Measurements from ENCODE around the gene GUCA1C. TPM values are rescaled to one million over a fixed set of nuclear protein-coding genes. Genes with fewer than 3 reads are reported as not detected.

GUCA1C gene
- total and polyA plus RNA-seq, 10 of the 15 experiments (the other 5 are each of a cell fraction or from before 2014, with no cell fraction given), result not detected

DNA sequence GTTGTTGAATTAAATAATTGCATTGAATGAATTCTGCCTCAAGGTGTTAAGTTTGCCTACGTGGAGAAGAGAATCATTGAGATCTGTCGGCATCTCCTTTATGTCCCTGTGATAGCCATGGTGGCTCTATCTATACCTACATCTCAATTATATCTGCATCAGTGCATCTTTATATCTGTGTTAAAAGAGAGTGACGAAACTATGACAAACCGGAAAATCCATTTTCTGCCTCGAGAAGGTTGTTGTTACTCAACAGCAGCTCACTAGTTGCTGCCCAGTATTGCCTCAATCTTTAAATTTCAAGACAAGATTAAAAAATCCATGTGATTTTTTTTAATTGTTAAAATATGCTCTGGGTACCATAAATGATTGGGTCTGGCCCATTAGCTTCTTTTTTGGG is 58.7 kb downstream of the GUCA1C start:
- H3K79me2 ChIP-seq (ENCODE audit: control insufficient read depth, insufficient read depth, low read length), result no peaks in the 10 kb centered on the region
- no peaks in the 10 kb centered on the region for H3K27me3 ChIP-seq (replicated peaks in 1 of 2; ENCODE audit: control insufficient read depth in 2 of 2, insufficient read depth in 2 of 2, low read length in 1 of 2)
- FAIRE-seq, result no peak
- H3K36me3 ChIP-seq (ENCODE audit: control insufficient read depth in 2 of 2, insufficient read depth in 2 of 2, low read length in 1 of 2), result no peaks in the 10 kb centered on the region
- no peak overlapping the region for H3K4me3 ChIP-seq
- H3K27ac ChIP-seq (ENCODE audit: control insufficient read depth, insufficient read depth), result no peak overlapping the region
- CTCF ChIA-PET, result no interaction called here
- no peaks in the 10 kb centered on the region for H4K20me1 ChIP-seq (ENCODE audit: control insufficient read depth, insufficient read depth)
- TF ChIP-seq BACH1 (IDR thresholded peaks at IDR 0.05; ENCODE audit: borderline replicate concordance) (no peak), NRF1 (conservative IDR thresholded peaks at IDR 0.05; ENCODE audit: low read depth, low read length) (no peak)
- no peaks in the 10 kb centered on the region for H3K9me3 ChIP-seq (replicated peaks; ENCODE audit: control insufficient read depth, insufficient read depth, low read length)
- 51% methylated on average over 5 of the region's 5 CpGs for WGBS (ENCODE audit: insufficient coverage, insufficient replicate concordance, low lambda C conversion rate, missing lambda C conversion rate)
- no peak overlapping the region for H3K4me2 ChIP-seq (ENCODE audit: control insufficient read depth, insufficient read depth)
- H3K9ac ChIP-seq (ENCODE audit: control insufficient read depth, insufficient read depth, low read length), result no peak overlapping the region
- BruUV-seq (replicated peaks), result no TSS peak
- RAD21 ChIA-PET (ENCODE audit: unreplicated experiment), result no interaction called here
- in situ Hi-C loops (cut with MboI) (no loop called here), intact Hi-C loops (cut with micrococcal nuclease; ENCODE audit: unreplicated experiment) (no loop called here)
- H2AFZ ChIP-seq (ENCODE audit: control insufficient read depth, low read depth, low read length), result no peak overlapping the region
- no peaks in the 10 kb centered on the region for H3K4me1 ChIP-seq (ENCODE audit: control insufficient read depth, insufficient read depth, low read length)
- no peak for ATAC-seq
- POLR2A ChIA-PET, result no interaction called here
- SMC1A ChIA-PET (ENCODE audit: uncharacterized antibody, unreplicated experiment), result no interaction called here
- DNase-seq (ENCODE audit: low read depth, low spot score), result no peak

DNA sequence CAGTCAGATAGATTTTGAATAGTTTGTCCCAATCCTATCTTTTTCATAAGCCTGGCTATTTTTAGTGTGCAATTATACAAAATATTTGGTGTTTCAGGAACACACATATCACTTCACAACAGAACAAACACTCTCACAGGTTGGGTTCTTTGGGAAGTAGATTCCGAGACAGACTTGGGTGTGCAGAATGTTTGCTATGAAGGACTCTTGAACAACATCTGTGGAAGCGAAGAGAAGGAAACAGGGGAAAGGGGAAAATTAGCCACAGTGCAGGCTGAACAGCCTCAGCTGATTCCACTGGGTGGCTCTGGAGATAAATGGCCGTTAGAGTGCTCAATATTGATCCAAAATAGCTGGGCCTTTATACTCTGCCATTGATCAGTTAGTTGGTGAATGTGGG is 61.8 kb downstream of the GUCA1C start:
- Histone ChIP-seq H3K79me2 (ENCODE audit: control insufficient read depth, insufficient read depth, low read length) (no peaks in the 10 kb centered on the region), H3K36me3 (ENCODE audit: control insufficient read depth in 2 of 2, insufficient read depth in 2 of 2, low read length in 1 of 2) (no peaks in the 10 kb centered on the region), H3K4me2 (ENCODE audit: control insufficient read depth, insufficient read depth) (no peak overlapping the region), H3K4me1 (ENCODE audit: control insufficient read depth, insufficient read depth, low read length) (no peaks in the 10 kb centered on the region), H4K20me1 (ENCODE audit: control insufficient read depth, insufficient read depth) (no peaks in the 10 kb centered on the region), H3K27me3 (replicated peaks in 1 of 2; ENCODE audit: control insufficient read depth in 2 of 2, insufficient read depth in 2 of 2, low read length in 1 of 2) (no peaks in the 10 kb centered on the region), H3K9ac (ENCODE audit: control insufficient read depth, insufficient read depth, low read length) (no peak overlapping the region), H3K4me3 (no peak overlapping the region), H3K9me3 (replicated peaks; ENCODE audit: control insufficient read depth, insufficient read depth, low read length) (no peaks in the 10 kb centered on the region), H2AFZ (ENCODE audit: control insufficient read depth, low read depth, low read length) (no peak overlapping the region), H3K27ac (ENCODE audit: control insufficient read depth, insufficient read depth) (no peak overlapping the region)
- no peak for FAIRE-seq
- intact Hi-C loops (cut with micrococcal nuclease; ENCODE audit: unreplicated experiment), result no loop called here
- TF ChIP-seq NRF1 (conservative IDR thresholded peaks at IDR 0.05; ENCODE audit: low read depth, low read length) (no peak), RAD21 (IDR thresholded peaks at IDR 0.05; ENCODE audit: insufficient read depth, low read depth, low read length) (no peak), PML (IDR thresholded peaks at IDR 0.05; ENCODE audit: low read length) (no peak), MYB (IDR thresholded peaks at IDR 0.05; ENCODE audit: borderline replicate concordance, low read depth, low read length) (no peak), FOXK2 (IDR thresholded peaks at IDR 0.05) (no peak), STAT3 (IDR thresholded peaks at IDR 0.05; ENCODE audit: low read depth, low read length) (no peak)
- no peak for ATAC-seq
- 24% methylated on average over 3 of the region's 3 CpGs for WGBS (ENCODE audit: insufficient coverage, insufficient replicate concordance, low lambda C conversion rate, missing lambda C conversion rate)
- ChIA-PET CTCF (no interaction called here), POLR2A (no interaction called here), SMC1A (ENCODE audit: uncharacterized antibody, unreplicated experiment) (no interaction called here), RAD21 (ENCODE audit: unreplicated experiment) (no interaction called here)
- no TSS peak for BruUV-seq (replicated peaks)
- DNase-seq (ENCODE audit: low read depth, low spot score), result no peak
- in situ Hi-C loops (cut with MboI), result no loop called here

All from GM12878 (cell line).